Stimulated activated naive CD8-positive, alpha-beta T cell treated with anti-CD3 and anti-CD28 coated beads, Interleukin-15, amount 100 ng/mL, for 72 hours (primary cell): ENCODE results near the gene TBC1D10A.
A peak's percentile ranks its signal among the peaks of the same experiment; 100 is the strongest.

Experiments used
- ATAC-seq: fragments of 150-1000 bp; cut with Tn5 transposase; 2 replicates; pipeline ENCODE4 v1.10.0; 2021; ENCODE audit warnings: mild to moderate bottlenecking, moderate library complexity
- DNase-seq, 2 donors: peaks; one replicate each; pipeline ENCODE4 v3.0.0; 2021 to 2022
- H3K27ac Mint-ChIP-seq, 2 donors: one replicate each; pipeline ENCODE4 v1.8.0; 2022; ENCODE audit warnings: mild to moderate bottlenecking in 2 of 2, mixed read lengths in 2 of 2, moderate library complexity in 2 of 2
- H3K27me3 Mint-ChIP-seq: one replicate; pipeline ENCODE4 v1.8.0; 2022; ENCODE audit warnings: mixed read lengths
- H3K4me1 Mint-ChIP-seq: one replicate; pipeline ENCODE4 v1.8.0; 2022; ENCODE audit warnings: mild to moderate bottlenecking, mixed read lengths
- H3K4me3 Mint-ChIP-seq, 2 donors: one replicate each; pipeline ENCODE4 v1.8.0; 2022; ENCODE audit warnings: mild to moderate bottlenecking in 2 of 2, mixed read lengths in 2 of 2, moderate library complexity in 1 of 2
- H3K9me3 Mint-ChIP-seq, 2 donors: one replicate each; pipeline ENCODE4 v1.8.0; 2022; ENCODE audit warnings: mixed read lengths in 2 of 2

Gene TBC1D10A

GRCh38 chr22:30333707-30334087 lies 7.0 kb upstream of the TBC1D10A start:
- DNase-seq, result no peak
- Mint-ChIP-seq H3K4me3 (no peak overlapping the region), H3K4me1 (peaks cover 41% of the 10 kb centered on the region), H3K9me3 (no peaks in the 10 kb centered on the region), H3K27me3 (no peaks in the 10 kb centered on the region), H3K27ac (no peak overlapping the region)
- peak; percentile 72 for ATAC-seq

- DNase-seq (no peak), ATAC-seq (no peak)
- Mint-ChIP-seq H3K4me3 (no peak overlapping the region), H3K27me3 (no peaks in the 10 kb centered on the region), H3K9me3 (no peaks in the 10 kb centered on the region), H3K4me1 (peaks cover 45% of the 10 kb centered on the region), H3K27ac (no peak overlapping the region)
These were observed 6.4 kb upstream of the TBC1D10A start for GRCh38 chr22:30332994-30333706.

DNA sequence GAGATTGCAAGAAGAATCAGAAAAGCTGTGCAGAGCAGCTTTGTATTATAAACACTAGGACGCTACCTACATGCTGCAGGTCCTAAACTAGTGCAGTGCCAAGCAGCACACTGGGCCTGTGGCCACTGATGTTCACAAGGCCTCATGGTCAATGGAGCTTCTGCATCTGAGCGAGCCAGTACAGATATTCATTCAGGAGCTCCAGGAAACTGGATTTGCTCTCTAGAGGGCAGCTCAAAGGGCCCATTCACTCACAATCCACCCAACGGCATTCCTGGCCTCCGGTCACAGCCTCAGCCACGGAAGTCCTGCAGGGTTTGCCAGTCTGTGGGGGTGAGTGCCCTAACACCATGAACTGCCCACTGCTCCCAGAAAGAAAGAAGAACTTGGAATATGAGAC lies 5.8 kb upstream of the TBC1D10A start:
- no peak overlapping the region for H3K4me3 Mint-ChIP-seq
- DNase-seq (no peak), ATAC-seq (no peak)
- no peaks in the 10 kb centered on the region for H3K27me3 Mint-ChIP-seq
- H3K27ac Mint-ChIP-seq, result no peak overlapping the region
- H3K4me1 Mint-ChIP-seq, result peaks cover 51% of the 10 kb centered on the region
- no peaks in the 10 kb centered on the region for H3K9me3 Mint-ChIP-seq

DNA sequence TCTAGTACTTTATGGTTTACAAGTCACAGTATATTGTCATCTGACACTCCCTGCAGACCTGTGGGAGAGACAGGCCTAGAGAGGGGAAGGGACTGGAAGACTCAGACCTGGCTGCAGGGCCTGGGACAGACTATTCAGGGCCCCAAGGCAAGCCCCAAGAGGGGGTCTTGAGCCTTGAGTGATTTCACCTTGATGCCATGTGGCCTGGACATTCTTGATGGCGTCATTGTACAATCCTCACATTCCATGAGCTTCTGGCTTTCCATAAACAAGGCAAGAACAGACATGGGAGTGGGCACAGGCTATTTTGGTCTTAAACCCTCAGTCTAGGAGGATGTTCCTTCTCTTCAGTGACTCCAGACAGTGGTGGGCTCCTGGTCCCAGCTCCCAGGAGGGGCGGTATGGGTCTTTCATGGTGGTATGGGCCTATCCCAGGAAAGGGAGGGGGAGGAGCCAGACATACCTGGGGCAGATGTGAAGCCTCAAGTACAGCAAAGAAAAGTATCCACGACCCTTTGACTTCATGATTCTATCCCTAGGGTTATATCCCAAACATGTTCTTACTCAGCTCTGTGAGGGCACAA lies 1.8 kb upstream of the TBC1D10A start:
- Mint-ChIP-seq H3K27me3 (no peaks in the 10 kb centered on the region), H3K9me3 (no peaks in the 10 kb centered on the region), H3K4me3 (no peak overlapping the region), H3K4me1 (peaks cover 53% of the 10 kb centered on the region), H3K27ac (peak overlapping the region in 1 of 2 donors; percentile 19)
- ATAC-seq (no peak), DNase-seq (no peak)

GRCh38 chr22:30327864-30328345 lies 1.2 kb upstream of the TBC1D10A start:
- H3K4me1 Mint-ChIP-seq, result peaks cover 56% of the 10 kb centered on the region
- no peak overlapping the region for H3K27ac Mint-ChIP-seq
- no peaks in the 10 kb centered on the region for H3K27me3 Mint-ChIP-seq
- ATAC-seq, result no peak
- DNase-seq, result no peak
- H3K9me3 Mint-ChIP-seq, result no peaks in the 10 kb centered on the region
- H3K4me3 Mint-ChIP-seq, result peak overlapping the region; percentile 91 to 94

- Mint-ChIP-seq H3K4me3 (peak overlapping the region; percentile 93 to 94), H3K27me3 (no peaks in the 10 kb centered on the region), H3K9me3 (no peaks in the 10 kb centered on the region), H3K27ac (peak overlapping the region; percentile 74 to 86), H3K4me1 (peaks cover 59% of the 10 kb centered on the region)
- ATAC-seq, result peak; percentile 37
- DNase-seq, result no peak
These were observed 461 bp downstream of the TBC1D10A start for GRCh38 chr22:30326255-30326705.

GRCh38 chr22:30325724-30326254 lies 952 bp downstream of the TBC1D10A start:
- no peak for DNase-seq
- H3K4me3 Mint-ChIP-seq, result peak overlapping the region; percentile 93 to 94
- H3K27me3 Mint-ChIP-seq, result no peaks in the 10 kb centered on the region
- ATAC-seq, result no peak
- H3K27ac Mint-ChIP-seq, result peak overlapping the region; percentile 74 to 86
- peaks cover 64% of the 10 kb centered on the region for H3K4me1 Mint-ChIP-seq
- no peaks in the 10 kb centered on the region for H3K9me3 Mint-ChIP-seq

GRCh38 chr22:30325065-30325720 lies 1.5 kb downstream of the TBC1D10A start:
- Mint-ChIP-seq H3K27me3 (no peaks in the 10 kb centered on the region), H3K27ac (peak overlapping the region; percentile 67 to 90), H3K4me1 (peaks cover 70% of the 10 kb centered on the region), H3K4me3 (peak overlapping the region; percentile 93 to 94), H3K9me3 (no peaks in the 10 kb centered on the region)
- DNase-seq, result no peak
- no peak for ATAC-seq

DNA sequence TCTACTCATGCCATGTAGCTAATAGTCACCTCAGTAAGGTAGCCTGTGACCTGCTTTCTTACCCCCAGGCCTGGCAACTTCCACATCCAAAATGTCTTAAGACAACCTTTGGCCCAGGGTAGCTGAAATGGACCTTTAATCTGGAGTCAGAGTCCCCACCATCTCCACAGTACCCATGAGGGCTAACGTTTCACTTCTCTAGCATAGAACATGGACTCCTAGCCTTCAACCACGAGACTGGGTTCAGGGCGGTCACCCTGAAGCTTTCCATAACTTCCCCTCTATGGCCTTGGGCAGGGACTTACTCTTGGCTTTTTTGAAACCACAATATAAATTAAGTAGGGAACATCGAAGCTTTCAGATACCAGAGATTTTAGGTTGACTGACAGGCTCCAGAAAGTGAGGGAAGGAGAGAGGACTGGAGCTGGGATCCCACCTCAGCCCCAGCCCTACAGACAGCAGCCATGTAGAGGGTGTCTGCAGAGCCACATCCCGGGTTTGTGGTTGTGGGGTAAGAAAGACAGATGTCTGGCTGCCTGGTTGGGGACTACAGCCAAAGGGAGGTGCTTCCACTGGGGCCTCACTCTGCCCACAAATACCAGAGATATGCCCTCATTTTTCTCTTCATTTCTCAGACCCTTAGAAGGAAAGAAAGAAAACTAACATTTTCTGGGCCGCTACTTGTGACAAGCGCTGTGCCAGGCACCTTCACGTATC lies 2.6 kb downstream of the TBC1D10A start:
- Mint-ChIP-seq H3K27me3 (no peaks in the 10 kb centered on the region), H3K4me1 (peaks cover 80% of the 10 kb centered on the region), H3K4me3 (peak overlapping the region; percentile 93 to 94), H3K27ac (peak overlapping the region; percentile 36 to 67), H3K9me3 (no peaks in the 10 kb centered on the region)
- ATAC-seq (peak; percentile 61), DNase-seq (peak; percentile 25 to 62)

- DNase-seq, result no peak
- Mint-ChIP-seq H3K27ac (no peak overlapping the region), H3K27me3 (no peaks in the 10 kb centered on the region), H3K4me1 (peaks cover 86% of the 10 kb centered on the region), H3K9me3 (no peaks in the 10 kb centered on the region), H3K4me3 (no peak overlapping the region)
- ATAC-seq, result no peak
These were observed 3.5 kb downstream of the TBC1D10A start for GRCh38 chr22:30323246-30323645.

GRCh38 chr22:30321461-30321860 lies 5.3 kb downstream of the TBC1D10A start:
- H3K27ac Mint-ChIP-seq, result peak overlapping the region; percentile 8 to 73
- DNase-seq, result no peak
- H3K4me3 Mint-ChIP-seq, result no peak overlapping the region
- no peak for ATAC-seq
- no peaks in the 10 kb centered on the region for H3K27me3 Mint-ChIP-seq
- no peaks in the 10 kb centered on the region for H3K9me3 Mint-ChIP-seq
- peaks cover 87% of the 10 kb centered on the region for H3K4me1 Mint-ChIP-seq

DNA sequence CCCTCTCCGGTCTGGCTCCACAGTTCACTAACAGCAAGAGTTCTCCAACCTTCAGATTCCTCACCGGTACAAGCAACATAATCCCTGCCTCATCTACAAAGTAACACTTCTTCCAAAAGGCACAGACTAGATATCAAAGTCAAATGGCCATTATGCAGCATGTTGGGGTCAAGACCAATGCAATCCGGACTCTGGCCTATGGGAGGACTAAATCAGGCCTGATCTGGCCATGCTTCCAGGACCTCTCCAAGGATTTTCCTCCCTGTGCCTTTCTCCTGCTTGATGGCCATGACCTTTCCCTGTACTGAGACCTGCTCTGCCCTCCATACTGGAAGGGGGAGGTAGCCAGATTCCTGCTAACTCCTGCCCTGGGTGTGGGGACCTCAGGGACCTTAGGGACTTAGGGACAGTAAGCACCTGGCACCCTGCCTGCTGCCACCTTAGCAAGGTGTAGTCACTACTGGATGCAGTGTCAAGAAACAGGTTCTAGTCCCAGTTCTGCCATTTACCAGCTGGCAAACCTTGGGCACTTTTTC lies 6.7 kb downstream of the TBC1D10A start:
- peaks cover 90% of the 10 kb centered on the region for H3K4me1 Mint-ChIP-seq
- H3K4me3 Mint-ChIP-seq, result no peak overlapping the region
- H3K27ac Mint-ChIP-seq, result peak overlapping the region in 1 of 2 donors; percentile 79

DNA sequence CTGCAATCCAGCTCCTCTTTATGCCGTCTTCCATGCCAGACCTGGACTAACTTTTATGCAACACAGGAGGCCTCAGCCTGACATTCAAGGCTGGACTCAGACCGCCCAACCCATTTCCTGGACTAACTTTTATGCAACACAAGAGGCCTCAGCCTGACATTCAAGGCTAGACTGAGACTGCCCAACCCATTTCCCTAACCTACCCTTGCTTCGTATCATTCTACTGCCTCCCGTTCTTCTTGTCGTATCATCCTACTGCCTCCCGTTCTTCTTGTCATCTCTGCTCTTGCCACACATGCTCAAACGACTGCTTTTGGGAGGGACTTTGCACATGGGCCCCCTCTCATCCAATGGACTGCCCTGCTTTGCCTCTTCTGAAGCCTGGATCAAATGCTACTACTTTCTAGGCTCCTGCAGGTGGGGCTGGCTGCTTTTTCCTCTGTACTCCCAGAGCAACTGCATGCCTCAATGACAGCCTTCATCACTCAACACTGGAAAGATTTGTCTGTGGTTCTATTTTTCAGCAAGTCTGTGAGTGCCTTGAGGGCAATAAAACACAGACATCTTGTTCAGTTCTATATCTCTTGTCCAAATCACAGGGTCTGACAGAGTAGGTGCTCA lies 7.8 kb downstream of the TBC1D10A start:
- H3K4me1 Mint-ChIP-seq, result peaks cover 90% of the 10 kb centered on the region
- no peaks in the 10 kb centered on the region for H3K9me3 Mint-ChIP-seq
- no peaks in the 10 kb centered on the region for H3K27me3 Mint-ChIP-seq
- peak overlapping the region; percentile 19 to 65 for H3K27ac Mint-ChIP-seq
- ATAC-seq (no peak), DNase-seq (no peak)
- H3K4me3 Mint-ChIP-seq, result no peak overlapping the region

More for the DNA sequence above, 6.7 kb downstream of the TBC1D10A start:
- no peak for ATAC-seq
- DNase-seq, result no peak
- Mint-ChIP-seq H3K9me3 (no peaks in the 10 kb centered on the region), H3K27me3 (no peaks in the 10 kb centered on the region)

GRCh38 chr22:30317778-30318177 lies 9.0 kb downstream of the TBC1D10A start:
- Mint-ChIP-seq H3K4me1 (peaks cover 91% of the 10 kb centered on the region), H3K27ac (no peak overlapping the region), H3K4me3 (no peak overlapping the region), H3K27me3 (no peaks in the 10 kb centered on the region), H3K9me3 (no peaks in the 10 kb centered on the region)
- ATAC-seq (no peak), DNase-seq (no peak)
